Central memory CD4-positive, alpha-beta T cell (primary cell): ENCODE measurements around the gene TAS2R39.
A peak's percentile ranks its signal among the peaks of the same experiment; 100 is the strongest.
"Not testable (repeated sequence)": the region's sequence is repeated elsewhere in the genome, so short reads cannot be mapped to it uniquely, and the experiment has no call there.

Experiments
- DNase-seq: peaks from one replicate; pipeline ENCODE4 v3.0.0; 2022
- total RNA-seq, 3 experiments: gene quantifications; one replicate each; lab custom pipeline; 2026; lab: John Stamatoyannopoulos, UW

TAS2R39 gene
- 0 reads per million in 3 experiments for total RNA-seq

- DNase-seq, result no peak
These were observed at the start of gene TAS2R39 for GRCh38 chr7:143183024-143183423. Gene TAS2R39 (plus strand): TSS chr7:143183419. CDS start chr7:143183419, 0 bp downstream.

DNA sequence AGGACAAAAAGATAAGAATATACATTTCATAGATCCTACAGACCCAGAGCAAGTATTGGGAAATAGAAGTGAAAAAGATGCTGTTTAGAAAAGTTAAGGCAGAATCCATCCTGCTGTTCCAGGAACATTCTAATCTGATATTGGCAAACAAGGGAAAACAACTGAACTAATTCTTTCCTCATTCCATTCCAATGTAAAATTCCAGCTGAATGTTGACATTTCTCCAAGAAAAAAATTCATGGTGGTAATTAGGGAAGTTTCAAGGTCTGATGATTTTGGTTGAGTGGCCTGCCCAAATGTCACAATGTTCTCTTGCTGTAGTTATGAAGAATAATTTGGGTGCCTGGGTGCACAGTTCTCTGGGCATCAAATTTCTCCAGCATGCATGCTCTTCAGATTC is 36.1 kb upstream of the TAS2R39 start:
- DNase-seq, result no peak

DNA sequence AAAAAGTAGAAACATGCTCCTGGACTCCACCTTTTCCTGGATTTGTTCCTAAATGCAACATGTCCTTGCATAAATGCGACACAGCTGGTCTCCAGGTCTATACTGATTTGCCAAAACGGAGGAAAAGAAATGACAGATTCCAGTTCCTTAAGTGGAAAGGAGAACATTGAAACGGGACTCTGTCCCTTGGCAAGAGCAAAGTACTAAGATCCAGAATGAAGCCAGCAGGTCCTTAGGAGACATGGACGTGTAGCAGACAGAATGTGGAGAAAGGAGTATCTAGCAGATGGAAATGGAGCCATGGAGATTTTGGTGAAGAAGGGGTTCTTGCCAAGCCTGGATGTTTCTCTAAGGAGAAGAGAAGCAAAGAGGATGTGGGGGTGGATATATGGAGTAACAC is 35.2 kb upstream of the TAS2R39 start:
- DNase-seq, result no peak

DNA sequence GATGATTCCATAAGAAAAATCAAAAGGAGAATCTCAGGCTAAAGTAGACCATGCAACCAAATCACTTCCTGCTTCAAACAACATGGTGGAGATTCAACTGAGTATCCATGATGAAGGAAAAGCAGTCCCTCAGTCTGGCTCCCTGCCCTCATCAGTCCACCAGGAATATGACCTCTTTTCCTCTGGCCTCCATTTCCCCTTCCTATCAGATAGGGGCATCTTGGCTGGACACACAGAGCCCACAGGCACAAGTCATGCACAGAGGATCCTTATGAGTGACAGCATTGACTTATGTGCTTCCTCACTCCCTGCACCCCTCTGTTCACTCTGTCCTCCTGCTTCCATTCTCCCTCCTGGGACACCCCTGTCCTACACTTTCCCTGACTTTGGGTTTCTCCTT is 34.6 kb upstream of the TAS2R39 start:
- DNase-seq, result no peak

DNA sequence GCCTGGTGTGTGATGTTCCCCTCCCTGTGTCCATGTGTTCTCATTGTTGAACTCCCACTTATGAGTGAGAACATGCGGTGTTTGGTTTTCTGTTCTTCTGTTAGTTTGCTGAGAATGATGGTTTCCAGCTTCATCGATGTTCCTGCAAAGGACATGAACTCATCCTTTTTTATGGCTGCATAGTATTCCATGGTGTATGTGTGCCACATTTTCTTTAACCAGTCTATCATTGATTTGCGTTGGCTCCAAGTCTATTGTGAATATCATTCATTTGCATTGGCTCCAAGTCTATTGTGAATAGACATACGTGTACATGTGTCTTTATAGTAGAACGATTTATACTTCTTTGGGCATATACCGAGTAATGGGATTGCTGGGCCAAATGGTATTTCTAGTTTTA is 32.5 kb upstream of the TAS2R39 start:
- DNase-seq, result not testable (repeated sequence)

DNA sequence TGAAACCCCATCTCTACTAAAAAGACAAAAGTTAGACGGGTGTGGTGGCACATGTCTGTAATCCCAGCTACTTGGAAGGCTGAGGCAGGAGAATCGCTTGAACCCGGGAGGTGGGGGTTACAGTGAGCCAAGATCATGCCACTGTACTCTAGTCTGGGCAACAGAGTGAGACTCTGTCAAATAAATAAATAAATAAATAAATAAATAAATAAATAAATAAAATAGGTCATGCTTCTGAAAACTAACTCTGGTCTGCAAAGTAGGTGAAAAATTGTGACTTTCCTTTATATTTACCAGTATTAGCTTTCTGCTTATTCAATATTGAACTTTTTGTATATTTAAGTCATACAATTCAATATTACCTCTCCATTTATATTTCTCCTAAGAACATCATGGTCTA is 24.6 kb upstream of the TAS2R39 start:
- DNase-seq, result not testable (repeated sequence)

GRCh38 chr7:143171697-143172096 is 11.5 kb upstream of the TAS2R39 start:
- DNase-seq, result no peak

DNA sequence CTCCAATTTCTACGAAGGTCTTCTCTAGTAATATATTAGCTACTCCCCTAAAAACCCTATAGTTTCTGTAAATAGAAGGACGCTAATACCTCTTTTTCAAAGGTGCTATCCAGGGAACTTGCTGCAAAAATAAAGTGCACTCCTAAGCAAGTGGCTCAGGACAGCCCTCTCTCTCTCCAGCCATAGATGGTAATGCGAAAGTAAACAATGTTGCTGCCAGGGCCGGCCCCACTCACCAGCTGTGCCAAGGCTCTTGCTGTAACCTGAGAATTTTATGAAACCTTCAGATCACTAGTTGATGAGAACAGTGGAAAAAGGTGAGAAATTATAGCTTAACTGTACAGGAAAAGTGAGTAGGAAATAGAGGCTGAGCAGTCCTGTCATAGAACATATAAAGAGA is 10.9 kb upstream of the TAS2R39 start:
- DNase-seq, result no peak

- DNase-seq, result no peak
These were observed 7.1 kb upstream of the TAS2R39 start for GRCh38 chr7:143176128-143176527.

- DNase-seq, result no peak
These were observed 5.7 kb upstream of the TAS2R39 start for GRCh38 chr7:143177374-143178119.

DNA sequence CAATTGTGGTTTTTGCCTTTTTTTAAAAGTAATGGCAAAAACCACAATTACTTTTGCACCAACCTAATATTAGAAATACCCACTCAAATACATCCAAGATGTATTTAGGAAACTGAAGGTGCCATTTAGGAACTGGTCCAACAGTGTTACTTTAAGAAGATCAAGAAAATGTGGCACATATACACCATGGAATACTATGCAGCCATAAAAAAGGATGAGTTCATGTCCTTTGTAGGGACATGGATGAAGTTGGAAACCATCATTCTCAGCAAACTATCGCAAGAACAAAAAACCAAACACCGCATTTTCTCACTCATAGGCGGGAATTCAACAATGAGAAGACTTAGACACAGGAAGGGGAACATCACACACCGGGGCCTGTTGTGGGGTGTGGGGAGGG is 2.4 kb upstream of the TAS2R39 start:
- DNase-seq, result not testable (repeated sequence)

DNA sequence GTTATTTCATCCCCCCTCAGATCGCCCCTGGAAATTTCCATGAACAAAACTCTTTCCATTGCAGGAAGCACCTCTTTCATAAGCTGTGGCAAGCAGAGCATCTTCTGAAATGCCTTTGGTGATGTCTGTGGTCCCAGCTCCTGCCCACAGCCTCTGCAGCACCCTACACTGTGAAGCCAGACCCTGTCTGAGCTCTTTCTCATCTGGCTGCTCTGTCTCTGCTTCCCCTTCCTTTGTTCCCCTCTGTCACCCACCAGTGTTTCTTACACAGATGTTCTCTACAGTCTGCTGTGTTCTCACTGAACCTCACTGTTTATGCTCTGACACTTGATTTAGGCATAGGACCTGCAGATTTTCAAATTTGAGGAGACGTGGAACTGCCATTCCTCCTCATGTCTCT is 1.9 kb upstream of the TAS2R39 start:
- DNase-seq, result no peak

DNA sequence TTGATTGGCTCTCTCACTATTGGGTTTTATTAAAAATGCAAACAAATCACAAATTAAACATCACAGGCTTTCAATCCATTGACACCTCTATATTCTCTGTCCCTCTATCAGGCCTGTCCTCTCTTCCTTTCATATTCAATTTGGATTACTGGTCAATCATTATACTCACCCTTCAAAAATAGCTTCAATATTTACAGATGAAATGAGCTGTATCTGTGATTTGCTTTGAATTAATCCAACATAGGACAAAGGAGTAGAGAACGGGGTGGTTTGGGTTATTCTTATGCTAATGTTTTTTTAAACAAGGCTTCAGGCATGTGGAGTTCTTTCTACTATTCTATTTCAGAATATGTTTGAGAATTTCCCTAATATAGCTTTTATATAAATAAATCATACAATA is 2.3 kb downstream of the TAS2R39 start:
- DNase-seq, result no peak

- DNase-seq, result no peak
These were observed 5.8 kb downstream of the TAS2R39 start for GRCh38 chr7:143188994-143189393.

DNA sequence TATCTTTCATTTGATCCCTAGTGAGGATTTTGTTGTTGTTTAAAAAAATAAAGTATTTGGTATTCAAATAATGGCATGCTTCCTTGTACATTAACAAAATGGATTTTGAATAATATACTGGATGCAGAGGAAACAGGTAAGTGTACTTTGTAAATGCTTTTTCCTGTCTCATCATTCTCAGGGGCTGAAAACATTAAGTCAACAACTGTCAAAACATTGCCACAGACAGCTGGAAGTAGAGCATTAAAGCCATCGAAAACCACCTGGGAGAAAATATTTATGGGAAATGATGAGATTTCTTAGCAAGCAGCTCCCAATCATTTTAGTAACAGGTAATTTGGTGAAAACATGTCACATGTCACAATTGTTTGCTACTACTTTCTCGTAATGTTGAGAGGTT is 10.7 kb downstream of the TAS2R39 start:
- no peak for DNase-seq

GRCh38 chr7:143199040-143199439 is 15.8 kb downstream of the TAS2R39 start:
- DNase-seq, result no peak

DNA sequence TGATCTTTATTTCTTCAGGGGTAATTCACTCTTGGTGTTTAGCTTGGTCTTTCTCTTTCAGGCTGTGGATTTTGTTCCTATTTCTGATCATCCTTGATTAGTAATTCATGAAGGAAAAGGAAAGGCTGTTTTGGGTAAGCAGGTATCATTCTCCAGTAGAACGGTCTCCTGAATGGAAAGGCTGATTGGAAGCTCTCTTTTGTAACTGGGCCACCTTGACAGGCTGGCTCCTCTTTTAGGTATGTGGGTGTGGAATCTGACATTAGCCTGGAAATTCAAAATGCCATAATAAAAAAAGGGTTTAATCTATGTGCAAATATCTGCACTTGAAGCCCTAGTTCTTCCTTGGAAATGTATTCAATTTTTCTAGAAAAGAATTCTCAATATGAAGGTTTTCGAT is 18.9 kb downstream of the TAS2R39 start:
- no peak for DNase-seq

GRCh38 chr7:143203386-143203785 is 20.2 kb downstream of the TAS2R39 start:
- DNase-seq, result no peak

DNA sequence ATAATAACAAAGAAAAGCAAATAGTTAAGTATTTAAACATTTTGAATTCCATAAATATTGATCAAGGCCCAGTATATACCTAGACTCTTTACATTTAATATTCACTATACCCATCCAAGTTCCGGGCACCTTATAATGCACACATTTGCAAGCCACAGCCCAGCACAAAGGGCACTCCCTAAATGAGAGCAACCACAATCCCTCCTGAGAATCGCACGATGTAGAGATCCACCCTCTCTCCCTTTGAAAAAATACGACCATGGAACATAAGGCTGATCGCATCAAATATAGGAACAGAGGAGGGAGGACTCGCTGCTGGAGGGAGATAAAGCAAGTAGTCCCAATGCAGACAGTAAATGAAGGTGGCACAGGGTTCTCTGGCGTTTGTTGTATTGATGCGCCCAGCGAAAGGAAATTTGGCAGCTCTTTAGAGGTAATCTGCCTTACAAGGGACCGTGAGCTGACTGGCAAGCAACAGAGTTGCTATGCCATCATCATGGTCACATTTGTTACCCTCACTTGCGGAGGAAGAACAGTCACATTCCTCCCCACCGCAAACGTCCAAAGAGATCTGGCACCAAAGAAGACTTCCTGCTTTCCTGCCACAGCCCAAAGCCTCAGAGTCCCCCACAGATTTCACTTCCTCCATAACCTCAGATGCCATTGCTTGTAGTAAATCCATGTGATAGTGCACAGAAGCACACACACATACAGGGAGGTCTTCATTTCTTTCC is 22.5 kb downstream of the TAS2R39 start:
- peak; percentile 30 for DNase-seq

GRCh38 chr7:143210541-143210940 is 27.3 kb downstream of the TAS2R39 start:
- no peak for DNase-seq

DNA sequence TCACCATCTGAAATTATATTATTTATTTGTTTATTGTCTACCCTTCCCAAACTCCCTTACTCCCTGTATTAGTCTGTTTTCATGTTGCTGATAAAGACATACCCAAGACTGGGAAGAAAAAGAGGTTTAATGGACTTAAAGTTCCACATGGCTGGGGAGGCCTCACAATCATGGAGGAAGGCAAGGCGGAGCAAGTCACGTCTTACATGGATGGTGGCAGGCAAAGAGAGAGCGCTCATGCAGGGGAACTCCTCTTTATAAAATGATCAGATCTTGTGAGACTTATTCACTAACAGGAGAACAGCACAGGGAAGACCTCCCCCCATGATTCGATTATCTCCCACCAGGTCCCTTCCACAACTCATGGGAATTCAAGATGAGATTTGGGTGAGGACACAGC is 30.3 kb downstream of the TAS2R39 start:
- DNase-seq, result not testable (repeated sequence)

- DNase-seq, result peak; percentile 73
These were observed 31.8 kb downstream of the TAS2R39 start for GRCh38 chr7:143214789-143215679.

DNA sequence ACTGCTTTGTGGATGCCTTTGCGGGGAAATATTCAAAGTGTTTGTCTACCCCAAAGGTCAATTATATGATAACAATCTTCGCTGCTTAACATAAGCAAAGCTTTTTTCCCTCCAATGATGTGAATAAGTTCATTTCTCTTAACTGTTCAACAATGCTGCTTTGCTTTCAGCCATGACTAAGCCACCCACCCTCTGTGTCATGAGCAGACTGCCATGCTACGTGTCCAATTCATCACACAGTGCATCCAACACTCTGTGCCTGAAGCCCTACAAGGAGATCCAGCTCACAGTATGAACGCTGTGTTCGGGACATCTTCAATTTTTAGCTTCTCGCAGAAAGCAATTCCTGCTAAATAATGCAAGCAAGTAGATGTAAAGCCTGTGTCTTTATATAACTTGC is 32.9 kb downstream of the TAS2R39 start:
- DNase-seq, result no peak
